ENCODE results near the gene DLG4. TPM values are rescaled to one million over a fixed set of nuclear protein-coding genes. Genes with fewer than 3 reads are reported as not detected.

The DLG4 gene
- polyA plus RNA-seq, 1 experiment, result 10.2 TPM

GRCh38 chr17:7259555-7259889 is 39.9 kb upstream of the DLG4 start:
- ChIA-PET POLR2A (no interaction called here), CTCF (interaction anchor here (1.4 kb wide), 1 partner anchor 17 kb away, joined by 3 read pairs; the partner anchor contains the start of gene GABARAP)
- TF ChIP-seq, protein P1, sequence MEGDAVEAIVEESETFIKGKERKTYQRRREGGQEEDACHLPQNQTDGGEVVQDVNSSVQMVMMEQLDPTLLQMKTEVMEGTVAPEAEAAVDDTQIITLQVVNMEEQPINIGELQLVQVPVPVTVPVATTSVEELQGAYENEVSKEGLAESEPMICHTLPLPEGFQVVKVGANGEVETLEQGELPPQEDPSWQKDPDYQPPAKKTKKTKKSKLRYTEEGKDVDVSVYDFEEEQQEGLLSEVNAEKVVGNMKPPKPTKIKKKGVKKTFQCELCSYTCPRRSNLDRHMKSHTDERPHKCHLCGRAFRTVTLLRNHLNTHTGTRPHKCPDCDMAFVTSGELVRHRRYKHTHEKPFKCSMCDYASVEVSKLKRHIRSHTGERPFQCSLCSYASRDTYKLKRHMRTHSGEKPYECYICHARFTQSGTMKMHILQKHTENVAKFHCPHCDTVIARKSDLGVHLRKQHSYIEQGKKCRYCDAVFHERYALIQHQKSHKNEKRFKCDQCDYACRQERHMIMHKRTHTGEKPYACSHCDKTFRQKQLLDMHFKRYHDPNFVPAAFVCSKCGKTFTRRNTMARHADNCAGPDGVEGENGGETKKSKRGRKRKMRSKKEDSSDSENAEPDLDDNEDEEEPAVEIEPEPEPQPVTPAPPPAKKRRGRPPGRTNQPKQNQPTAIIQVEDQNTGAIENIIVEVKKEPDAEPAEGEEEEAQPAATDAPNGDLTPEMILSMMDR (IDR thresholded peaks at IDR 0.05; ENCODE audit: low read depth, low read length), result no peak
- DNase-seq (ENCODE audit: low read depth, low spot score), result no peak
- Histone ChIP-seq H3K4me3 (ENCODE audit: low read depth, low read length) (no peak overlapping the region), H3K27ac (ENCODE audit: low read depth, low read length) (no peak overlapping the region), H3K9me3 (ENCODE audit: control insufficient read depth, insufficient read depth, low read length) (no peaks in the 10 kb centered on the region), H3K27me3 (ENCODE audit: control insufficient read depth, insufficient read depth, low read length) (peaks cover 8% of the 10 kb centered on the region)

- Histone ChIP-seq H3K27ac (ENCODE audit: low read depth, low read length) (no peak overlapping the region), H3K9me3 (ENCODE audit: control insufficient read depth, insufficient read depth, low read length) (no peaks in the 10 kb centered on the region), H3K4me3 (ENCODE audit: low read depth, low read length) (no peak overlapping the region), H3K27me3 (ENCODE audit: control insufficient read depth, insufficient read depth, low read length) (peaks cover 8% of the 10 kb centered on the region)
- no peak for DNase-seq (ENCODE audit: low read depth, low spot score)
- TF ChIP-seq, protein P1 (IDR thresholded peaks at IDR 0.05; ENCODE audit: low read depth, low read length), result no peak
- ChIA-PET CTCF (interaction anchor here (1.4 kb wide), 1 partner anchor 16 kb away, joined by 3 read pairs; the partner anchor contains the start of gene GABARAP), POLR2A (interaction anchor here (0.7 kb wide), 1 partner anchor 12 kb away, joined by 6 read pairs; no protein-coding TSS in a partner anchor)
Observed at GRCh38 chr17:7258731-7259554, 39.3 kb upstream of the DLG4 start.

GRCh38 chr17:7256766-7257456 is 37.3 kb upstream of the DLG4 start:
- DNase-seq (ENCODE audit: low read depth, low spot score), result no peak
- POLR2A ChIA-PET, result no interaction called here
- CTCF ChIA-PET, result interaction anchor here (1.3 kb wide), 1 partner anchor 23 kb away, joined by 3 read pairs; no protein-coding TSS in a partner anchor
- H3K9me3 ChIP-seq (ENCODE audit: control insufficient read depth, insufficient read depth, low read length), result no peaks in the 10 kb centered on the region; the same call in 1 of the 2 replicates
- TF ChIP-seq, protein P1 (IDR thresholded peaks at IDR 0.05; ENCODE audit: low read depth, low read length), result no peak
- peaks cover 1% of the 10 kb centered on the region for H3K27me3 ChIP-seq (ENCODE audit: control insufficient read depth, insufficient read depth, low read length)
- H3K4me3 ChIP-seq (ENCODE audit: low read depth, low read length), result no peak overlapping the region
- no peak overlapping the region for H3K27ac ChIP-seq (ENCODE audit: low read depth, low read length)

DNA sequence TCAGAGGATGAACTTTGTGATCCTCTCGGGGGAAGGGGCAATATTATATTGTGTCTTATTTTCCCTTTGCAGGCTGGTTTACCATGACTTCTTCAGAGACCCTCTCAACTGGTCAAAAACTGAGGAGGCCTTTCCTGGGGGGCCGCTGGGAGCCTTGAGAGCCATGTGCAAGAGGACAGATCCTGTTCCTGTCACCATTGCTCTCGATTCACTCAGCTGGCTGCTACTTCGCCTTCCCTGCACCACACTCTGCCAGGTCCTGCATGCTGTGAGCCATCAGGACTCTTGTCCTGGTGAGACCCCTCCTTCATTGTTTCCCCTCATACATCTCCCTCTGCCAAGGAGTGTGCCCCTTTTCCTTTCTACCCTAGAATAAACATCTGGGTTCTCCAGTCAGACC is 34.9 kb upstream of the DLG4 start:
- TF ChIP-seq, protein P1 (IDR thresholded peaks at IDR 0.05; ENCODE audit: low read depth, low read length), result no peak
- Histone ChIP-seq H3K4me3 (ENCODE audit: low read depth, low read length) (no peak overlapping the region), H3K27me3 (ENCODE audit: control insufficient read depth, insufficient read depth, low read length) (no peaks in the 10 kb centered on the region), H3K27ac (ENCODE audit: low read depth, low read length) (no peak overlapping the region), H3K9me3 (ENCODE audit: control insufficient read depth, insufficient read depth, low read length) (no peaks in the 10 kb centered on the region; the same call in 1 of the 2 replicates)
- CTCF ChIA-PET, result interaction anchor here (1.4 kb wide), 1 partner anchor 306 kb away, joined by 3 read pairs; no protein-coding TSS in a partner anchor
- POLR2A ChIA-PET, result interaction anchor here (0.6 kb wide), 1 partner anchor 16 kb away, joined by 5 read pairs; no protein-coding TSS in a partner anchor
- no peak for DNase-seq (ENCODE audit: low read depth, low spot score)
